OCI-LY7 (cell line): Measurements from ENCODE around the gene WFS1.

Source experiments
- CTCF ChIP-seq: fragments of 200-600 bp; sonication (generic); conservative IDR thresholded peaks from 2 replicates; pipeline ENCODE4 v1.5.1; 2014; ENCODE audit warnings: mild to moderate bottlenecking, antibody characterized with exemption, low read length, moderate library complexity, mixed read lengths
- EZH2phosphoT487 ChIP-seq: fragments of 200-600 bp; sonication (generic); IDR thresholded peaks from 2 replicates; pipeline ENCODE4 v1.6.1; 2018; ENCODE audit warnings: low read depth, borderline replicate concordance, mild to moderate bottlenecking, mixed run types, antibody characterized with exemption, low read length, moderate library complexity, mixed read lengths

- no peak for TF ChIP-seq CTCF
- TF ChIP-seq EZH2phosphoT487 = no peak
Measured at GRCh38 chr4:6262847-6263487, 6.7 kb upstream of the WFS1 start.
